Skeletal muscle satellite cell (primary cell): ENCODE measurements around the gene MAP2.
"Not testable (repeated sequence)": the region's sequence is repeated elsewhere in the genome, so short reads cannot be mapped to it uniquely, and the experiment has no call there.

Source experiments
- H3K27me3 ChIP-seq: 2 replicates; pipeline ENCODE4 v1.7.0; 2013; ENCODE audit warnings: low read length; ENCODE audit not compliant: control insufficient read depth, insufficient read depth
- H3K36me3 ChIP-seq: 2 replicates; pipeline ENCODE4 v1.7.0; 2013; ENCODE audit warnings: mild to moderate bottlenecking, control low read depth, low read length; ENCODE audit not compliant: insufficient read depth
- H3K4me1 ChIP-seq: 2 replicates; pipeline ENCODE4 v1.7.0; 2013; ENCODE audit warnings: low read length; ENCODE audit not compliant: control insufficient read depth, insufficient read depth
- H3K4me2 ChIP-seq: 2 replicates; pipeline ENCODE4 v1.7.0; 2013; ENCODE audit warnings: mild to moderate bottlenecking, low read length
- H3K4me3 ChIP-seq: 2 replicates; pipeline ENCODE4 v1.7.0; 2013; ENCODE audit warnings: low read length
- H3K9ac ChIP-seq: 2 replicates; pipeline ENCODE4 v1.7.0; 2013; ENCODE audit warnings: mild to moderate bottlenecking, low read depth, low read length, moderate library complexity
- H3K9me3 ChIP-seq: replicated peaks from 2 replicates; pipeline ENCODE4 v1.7.0; 2013; ENCODE audit warnings: mild to moderate bottlenecking, control low read depth, low read length

MAP2 gene

DNA sequence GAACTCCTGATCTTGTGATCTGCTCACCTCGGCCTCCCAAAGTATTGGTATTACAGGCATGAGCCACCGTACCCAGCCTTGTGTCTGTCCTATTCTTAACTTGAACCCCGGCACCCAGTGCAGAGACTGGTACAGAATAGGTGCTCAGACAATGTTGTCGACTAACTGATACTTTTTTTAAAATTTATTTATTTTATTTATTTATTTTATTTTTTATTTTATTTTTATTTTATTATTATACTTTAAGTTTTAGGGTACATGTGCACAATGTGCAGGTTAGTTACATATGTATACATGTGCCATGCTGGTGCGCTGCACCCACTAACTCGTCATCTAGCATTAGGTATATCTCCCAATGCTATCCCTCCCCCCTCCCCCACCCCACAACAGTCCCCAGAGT is 174.4 kb downstream of the MAP2 start:
- H3K27me3 ChIP-seq, H3K9me3 ChIP-seq, H3K36me3 ChIP-seq, H3K4me2 ChIP-seq, H3K9ac ChIP-seq, H3K4me1 ChIP-seq, H3K4me3 ChIP-seq: not testable (repeated sequence)

DNA sequence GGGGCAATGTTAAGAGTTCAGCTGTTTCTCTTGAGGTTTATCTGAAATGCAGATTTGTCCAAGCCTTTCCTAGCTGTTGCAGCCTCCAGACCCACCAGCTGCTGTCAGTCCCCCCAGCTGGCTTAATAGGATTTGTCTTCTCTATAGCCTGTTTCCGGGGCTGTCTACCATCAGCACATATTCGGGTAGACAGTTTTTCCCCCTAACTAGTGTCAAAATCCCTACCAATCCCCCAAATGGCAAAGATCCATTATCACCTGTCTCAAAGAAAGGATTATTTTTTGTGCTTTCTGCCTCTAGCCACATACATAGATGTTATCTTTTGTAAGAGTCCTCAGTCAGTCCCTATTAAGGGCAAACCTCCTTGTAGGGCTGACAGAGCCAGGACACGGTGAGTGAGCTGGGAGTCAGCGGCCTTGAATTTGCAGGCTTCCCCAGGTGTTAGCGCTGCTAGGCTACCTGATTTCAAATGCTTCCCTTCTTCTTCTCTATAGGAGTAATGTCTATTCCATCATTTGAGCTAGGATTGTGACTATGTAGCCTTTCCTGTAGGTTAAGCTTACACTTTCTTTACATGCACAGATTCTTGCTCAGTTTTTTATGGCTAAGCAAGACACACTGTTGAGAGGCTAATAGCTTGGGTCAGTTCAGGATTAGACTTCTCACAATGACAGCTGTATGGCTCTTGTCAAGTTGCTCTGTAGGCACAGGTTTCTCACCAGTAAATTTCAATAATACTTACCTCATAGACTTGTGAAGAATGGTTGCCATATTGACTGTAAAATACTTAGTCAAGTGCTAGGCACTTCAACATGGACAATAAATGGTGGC is 176.7 kb downstream of the MAP2 start:
- Histone ChIP-seq H3K4me1 (no peaks in the 10 kb centered on the region), H3K4me3 (no peak overlapping the region), H3K4me2 (no peak overlapping the region)

DNA sequence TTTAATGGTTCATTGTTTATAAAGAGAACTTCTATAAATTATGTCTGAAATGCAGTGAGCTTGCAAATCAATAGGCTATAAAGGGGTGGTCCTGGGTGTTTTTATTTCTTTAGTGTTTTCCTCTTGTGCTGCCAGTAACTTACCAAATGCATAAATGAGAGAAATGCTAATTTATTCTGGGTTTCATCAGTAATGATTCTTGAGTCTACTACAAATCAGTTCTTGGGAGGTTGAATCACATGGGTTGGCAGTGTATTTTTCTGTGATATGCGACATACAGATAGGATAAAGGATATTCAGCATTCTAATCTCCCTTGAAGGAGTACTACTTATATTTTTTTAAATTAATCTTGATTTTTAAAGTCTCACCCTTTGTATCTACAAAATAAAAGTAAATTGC is 177.7 kb downstream of the MAP2 start:
- no peaks in the 10 kb centered on the region for H3K36me3 ChIP-seq
- H3K27me3 ChIP-seq: no peaks in the 10 kb centered on the region
- no peak overlapping the region for H3K9ac ChIP-seq
- H3K4me2 ChIP-seq: no peak overlapping the region
- no peaks in the 10 kb centered on the region for H3K4me1 ChIP-seq
- no peak overlapping the region for H3K4me3 ChIP-seq
- no peaks in the 10 kb centered on the region for H3K9me3 ChIP-seq

More for the DNA sequence above, 176.7 kb downstream of the MAP2 start:
- Histone ChIP-seq H3K27me3 (no peaks in the 10 kb centered on the region), H3K9me3 (no peaks in the 10 kb centered on the region), H3K36me3 (no peaks in the 10 kb centered on the region), H3K9ac (no peak overlapping the region)

DNA sequence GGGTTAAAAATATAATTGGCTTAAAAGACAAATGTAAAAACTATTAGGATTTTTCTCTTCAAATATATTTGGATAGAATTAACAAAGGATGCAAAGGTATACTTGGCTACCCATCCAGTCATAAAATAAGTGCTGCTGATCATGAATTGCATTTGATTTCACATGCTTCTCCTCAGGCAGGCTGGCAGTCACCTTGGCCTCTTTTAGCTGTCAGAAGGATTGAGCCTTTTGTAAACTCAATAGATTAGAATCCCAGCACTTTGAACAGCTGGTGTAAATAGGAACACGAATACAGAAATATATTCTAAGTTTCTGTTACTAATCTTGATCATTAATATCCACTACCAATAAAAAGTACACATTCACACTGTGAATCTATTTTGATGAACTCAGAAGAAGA is 178.4 kb downstream of the MAP2 start:
- H3K4me2 ChIP-seq: no peak overlapping the region
- no peak overlapping the region for H3K9ac ChIP-seq
- H3K9me3 ChIP-seq: no peaks in the 10 kb centered on the region
- H3K4me1 ChIP-seq: no peaks in the 10 kb centered on the region
- H3K4me3 ChIP-seq: no peak overlapping the region
- no peaks in the 10 kb centered on the region for H3K36me3 ChIP-seq
- no peaks in the 10 kb centered on the region for H3K27me3 ChIP-seq

DNA sequence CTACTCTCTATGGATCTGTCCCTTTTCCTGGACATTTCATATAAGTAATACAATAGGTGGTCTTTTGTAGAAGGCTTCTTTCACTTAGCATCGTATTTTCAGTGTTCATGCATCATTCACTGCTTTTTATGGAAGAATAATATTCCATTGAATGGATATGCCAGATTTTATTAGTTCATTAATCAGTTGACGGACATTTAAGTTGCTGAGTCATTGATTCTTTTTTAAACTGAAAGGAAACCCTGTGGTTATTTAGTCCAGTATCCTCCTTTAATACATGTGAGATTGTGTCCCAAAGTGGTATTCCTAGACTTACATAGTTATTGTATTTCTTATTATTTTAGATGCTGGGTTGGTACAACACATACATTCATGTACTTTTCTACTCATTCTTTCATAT is 185.7 kb downstream of the MAP2 start:
- Histone ChIP-seq H3K36me3 (no peaks in the 10 kb centered on the region), H3K9me3 (no peaks in the 10 kb centered on the region), H3K4me1 (no peaks in the 10 kb centered on the region)

DNA sequence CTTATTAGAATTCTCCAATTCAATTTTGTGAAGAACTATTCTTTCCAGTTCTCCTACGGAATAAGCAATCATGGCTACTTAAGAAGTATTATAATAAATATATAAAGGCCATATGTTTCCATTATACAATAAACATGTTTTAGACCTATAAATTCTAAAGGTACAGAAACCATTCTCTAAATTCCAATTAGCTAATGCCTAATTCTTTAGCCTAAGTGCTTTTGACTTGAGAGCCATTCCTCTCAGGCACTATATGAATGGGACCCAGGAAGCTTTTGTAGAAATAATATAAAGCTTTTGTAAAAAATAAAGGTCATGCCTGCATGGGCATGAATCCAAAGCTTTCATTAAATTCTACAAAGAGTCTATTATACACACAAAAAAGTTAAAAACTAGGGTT is 186.8 kb downstream of the MAP2 start:
- H3K9me3 ChIP-seq: no peaks in the 10 kb centered on the region
- no peak overlapping the region for H3K9ac ChIP-seq
- H3K36me3 ChIP-seq: no peaks in the 10 kb centered on the region
- no peaks in the 10 kb centered on the region for H3K4me1 ChIP-seq
- H3K4me3 ChIP-seq: no peak overlapping the region
- H3K4me2 ChIP-seq: no peak overlapping the region
- no peaks in the 10 kb centered on the region for H3K27me3 ChIP-seq

More for the DNA sequence above, 185.7 kb downstream of the MAP2 start:
- no peak overlapping the region for H3K9ac ChIP-seq
- H3K4me3 ChIP-seq: no peak overlapping the region
- no peak overlapping the region for H3K4me2 ChIP-seq
- H3K27me3 ChIP-seq: no peaks in the 10 kb centered on the region

DNA sequence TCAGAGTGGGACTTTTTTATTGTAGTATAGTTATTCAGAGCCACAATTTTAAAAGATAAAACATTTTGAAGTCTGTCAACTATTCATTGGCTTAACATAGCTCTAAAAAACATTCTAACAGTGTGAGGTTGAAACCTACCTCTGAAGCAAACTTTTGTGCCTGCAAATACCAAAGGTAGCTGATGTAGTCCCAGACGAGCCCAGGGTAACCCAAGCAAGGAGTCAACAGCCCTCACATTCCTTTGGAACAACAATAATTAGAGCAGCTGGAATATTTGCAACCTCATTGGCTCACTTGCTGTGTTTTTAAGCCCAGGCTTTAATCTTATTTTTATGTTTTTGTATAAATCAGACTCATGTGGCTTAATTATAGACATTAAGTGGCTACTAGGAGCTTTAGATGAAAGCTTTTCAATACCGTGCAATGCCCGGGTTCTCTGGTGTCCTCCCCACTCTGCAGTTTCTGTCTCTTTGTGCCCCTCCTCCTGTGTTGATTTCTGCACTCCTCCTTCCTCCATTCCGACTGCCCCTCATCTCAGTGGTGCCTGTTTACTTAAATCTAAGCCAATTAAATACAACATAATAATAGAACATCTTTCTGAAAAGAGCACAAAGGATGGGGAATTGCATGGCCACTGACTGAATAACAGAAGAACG is 189.9 kb downstream of the MAP2 start:
- Histone ChIP-seq H3K36me3 (no peaks in the 10 kb centered on the region), H3K9me3 (no peaks in the 10 kb centered on the region), H3K27me3 (no peaks in the 10 kb centered on the region), H3K4me1 (no peaks in the 10 kb centered on the region), H3K9ac (no peak overlapping the region), H3K4me3 (no peak overlapping the region), H3K4me2 (no peak overlapping the region)

DNA sequence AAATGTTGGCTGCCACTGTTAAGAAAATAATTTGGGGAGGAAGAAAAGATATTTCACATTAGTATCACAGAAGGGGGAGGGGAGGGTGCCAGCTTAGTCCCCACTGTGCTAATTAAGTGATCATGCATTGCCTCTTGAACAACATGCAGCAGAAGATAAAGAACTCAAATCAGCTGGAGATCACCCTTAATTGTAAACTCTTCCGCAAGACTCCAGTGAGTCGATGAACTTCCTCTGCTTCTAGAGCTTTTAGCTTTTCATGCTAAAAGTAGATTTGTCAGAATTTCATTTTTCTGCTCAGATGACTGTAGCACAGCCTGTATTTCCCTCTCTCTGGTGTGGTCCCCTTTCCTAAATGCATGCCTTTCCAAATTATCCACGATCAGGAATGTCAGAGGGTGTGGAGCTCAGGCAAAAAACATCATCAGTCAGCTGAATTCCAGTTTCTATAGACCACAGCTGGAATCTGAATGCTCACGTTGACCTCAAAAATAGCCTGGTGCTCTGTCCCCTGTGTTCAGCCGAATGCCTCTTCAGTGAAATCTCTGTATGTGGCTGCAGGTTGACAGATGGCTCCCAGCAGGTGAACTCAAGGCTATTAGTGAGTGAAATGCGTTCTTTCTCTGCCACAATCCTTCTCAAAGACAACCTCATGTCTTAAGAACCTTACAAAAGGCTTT is 191.0 kb downstream of the MAP2 start:
- Histone ChIP-seq H3K27me3 (no peaks in the 10 kb centered on the region), H3K4me2 (no peak overlapping the region), H3K4me1 (no peaks in the 10 kb centered on the region), H3K9me3 (no peaks in the 10 kb centered on the region), H3K9ac (no peak overlapping the region), H3K36me3 (no peaks in the 10 kb centered on the region), H3K4me3 (no peak overlapping the region)

DNA sequence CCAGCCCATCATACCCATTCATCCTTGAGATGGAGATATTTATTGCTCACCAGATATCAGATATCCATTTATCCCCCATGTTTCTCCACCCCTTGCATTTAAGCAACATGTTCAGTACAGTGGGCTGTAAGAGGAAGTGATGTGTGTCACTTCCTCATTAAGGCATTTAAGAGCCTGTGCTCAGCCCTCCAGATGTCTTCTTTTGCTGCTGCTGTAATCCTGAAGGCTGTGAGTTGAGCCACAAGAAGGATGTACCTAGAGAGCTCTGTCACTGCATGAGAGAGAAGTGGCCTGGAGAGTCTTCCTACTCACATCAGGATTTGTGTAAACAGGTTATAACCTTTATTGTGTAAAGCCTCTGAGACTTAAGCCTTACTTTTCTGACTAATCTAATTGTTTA is 195.9 kb downstream of the MAP2 start:
- no peak overlapping the region for H3K9ac ChIP-seq
- H3K4me3 ChIP-seq: no peak overlapping the region
- H3K27me3 ChIP-seq: no peaks in the 10 kb centered on the region
- H3K9me3 ChIP-seq: no peaks in the 10 kb centered on the region
- H3K36me3 ChIP-seq: no peaks in the 10 kb centered on the region
- no peak overlapping the region for H3K4me2 ChIP-seq
- H3K4me1 ChIP-seq: no peaks in the 10 kb centered on the region

DNA sequence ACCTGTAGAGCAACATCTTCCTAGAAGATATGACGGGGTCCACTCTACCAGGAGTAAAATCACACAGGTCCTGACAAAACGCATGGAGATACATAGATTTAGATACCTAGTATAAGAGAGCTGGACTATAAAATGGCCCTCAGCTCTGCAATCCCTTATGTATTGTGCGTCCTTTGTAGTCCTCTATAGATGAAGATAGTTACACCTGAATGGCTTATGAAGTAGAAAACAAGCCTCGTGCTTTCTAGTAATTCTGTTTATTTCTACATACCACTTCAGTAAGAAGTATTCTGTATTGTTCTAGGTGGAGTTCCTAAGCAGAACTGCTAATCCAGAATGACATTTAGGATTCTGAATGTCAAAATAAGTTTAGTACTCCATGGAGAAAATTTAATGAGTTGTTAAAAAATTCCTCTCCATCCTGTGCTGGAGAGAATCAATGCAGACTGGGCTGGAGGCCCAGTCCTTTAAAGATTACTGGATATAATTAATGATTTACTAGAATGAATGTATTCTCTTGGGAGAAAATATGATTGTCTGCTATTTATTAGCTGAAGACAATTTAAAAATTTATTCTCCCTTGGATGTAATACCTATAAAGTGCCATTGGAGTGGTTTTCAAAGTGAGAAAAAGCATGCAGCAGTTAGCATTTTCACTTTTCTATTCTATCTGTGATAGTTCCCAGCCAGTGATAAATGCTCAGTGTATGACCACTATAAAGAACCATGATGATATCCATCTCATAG is 200.5 kb downstream of the MAP2 start:
- no peaks in the 10 kb centered on the region for H3K36me3 ChIP-seq
- no peaks in the 10 kb centered on the region for H3K9me3 ChIP-seq
- H3K27me3 ChIP-seq: no peaks in the 10 kb centered on the region
- no peak overlapping the region for H3K4me2 ChIP-seq
- H3K9ac ChIP-seq: no peak overlapping the region
- H3K4me3 ChIP-seq: no peak overlapping the region
- peaks cover 8% of the 10 kb centered on the region for H3K4me1 ChIP-seq

DNA sequence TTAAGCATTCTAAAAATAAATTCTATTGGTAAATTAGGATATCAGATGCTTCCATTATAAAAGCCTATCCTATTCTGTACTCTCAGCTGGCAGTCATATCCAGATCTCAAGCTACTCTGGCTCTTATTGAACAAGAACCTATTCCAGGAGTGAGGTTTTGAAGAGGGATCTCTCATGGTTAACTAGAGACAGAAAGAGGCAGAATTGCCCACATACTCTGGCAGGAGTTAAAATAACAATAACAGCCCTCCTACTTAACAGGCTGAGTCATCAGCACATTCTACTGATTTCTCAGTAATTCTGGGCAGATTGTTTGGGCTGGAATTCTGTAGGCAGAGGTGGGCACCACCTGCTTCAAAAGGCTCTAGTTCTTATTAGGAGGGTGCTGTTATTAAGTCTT is 205.8 kb downstream of the MAP2 start:
- Histone ChIP-seq H3K4me2 (peak overlapping the region; percentile 40), H3K9me3 (no peaks in the 10 kb centered on the region), H3K27me3 (no peaks in the 10 kb centered on the region), H3K4me3 (no peak overlapping the region), H3K9ac (no peak overlapping the region), H3K4me1 (peaks cover 15% of the 10 kb centered on the region), H3K36me3 (no peaks in the 10 kb centered on the region)
